ENCODE measurements around the gene EPN1.
"Not testable (repeated sequence)": the region's sequence is repeated elsewhere in the genome, so short reads cannot be mapped to it uniquely, and the experiment has no call there.

The EPN1 gene

GRCh38 chr19:55705972-55706371 lies 30.9 kb downstream of the EPN1 start:
- no peak for DNase-seq (ENCODE audit: extremely low spot score)
- no peak for TF ChIP-seq CTCF (IDR thresholded peaks at IDR 0.05; ENCODE audit: control extremely low read depth, extremely low read depth, low read depth, missing control alignments)
- ChIA-PET CTCF (no interaction called here), POLR2A (interaction anchor here (0.6 kb wide), 1 partner anchor 605 kb away, joined by 4 read pairs; no protein-coding TSS in a partner anchor)

GRCh38 chr19:55711719-55712118 lies 36.7 kb downstream of the EPN1 start:
- CTCF ChIA-PET, result no interaction called here

GRCh38 chr19:55712804-55713631 lies 38.0 kb downstream of the EPN1 start:
- no peak for DNase-seq (ENCODE audit: extremely low spot score)
- ChIA-PET CTCF (no interaction called here), POLR2A (no interaction called here)
- TF ChIP-seq CTCF (IDR thresholded peaks at IDR 0.05; ENCODE audit: control extremely low read depth, extremely low read depth, low read depth, missing control alignments), result no peak

More at GRCh38 chr19:55711719-55712118, 36.7 kb downstream of the EPN1 start:
- TF ChIP-seq CTCF (IDR thresholded peaks at IDR 0.05; ENCODE audit: control extremely low read depth, extremely low read depth, low read depth, missing control alignments), result no peak
- POLR2A ChIA-PET, result no interaction called here
- no peak for DNase-seq (ENCODE audit: extremely low spot score)

GRCh38 chr19:55716531-55716930 lies 41.5 kb downstream of the EPN1 start:
- CTCF ChIA-PET, result no interaction called here
- no peak for TF ChIP-seq CTCF (IDR thresholded peaks at IDR 0.05; ENCODE audit: control extremely low read depth, extremely low read depth, low read depth, missing control alignments)

GRCh38 chr19:55717251-55717650 lies 42.2 kb downstream of the EPN1 start:
- ChIA-PET CTCF (no interaction called here), POLR2A (no interaction called here)
- no peak for TF ChIP-seq CTCF (IDR thresholded peaks at IDR 0.05; ENCODE audit: control extremely low read depth, extremely low read depth, low read depth, missing control alignments)
- DNase-seq (ENCODE audit: extremely low spot score), result no peak

More at GRCh38 chr19:55716531-55716930, 41.5 kb downstream of the EPN1 start:
- POLR2A ChIA-PET, result interaction anchor here (1.0 kb wide), 1 partner anchor 654 kb away, joined by 3 read pairs; the partner anchor contains the start of gene RDH13
- DNase-seq (ENCODE audit: extremely low spot score), result no peak

GRCh38 chr19:55717879-55718711 lies 43.1 kb downstream of the EPN1 start:
- CTCF ChIA-PET, POLR2A ChIA-PET: not testable (repeated sequence)

More at GRCh38 chr19:55717879-55718711, 43.1 kb downstream of the EPN1 start:
- not testable (repeated sequence) for DNase-seq (ENCODE audit: extremely low spot score)
